GM21576 (cell line): Measurements from ENCODE around the gene C3orf49.

Experiments
- ATAC-seq: cut with Tn5 transposase; IDR thresholded peaks from one replicate; pipeline ENCODE4 v1.9.1; 2021; ENCODE audit warnings: mild to moderate bottlenecking, moderate library complexity; ENCODE audit not compliant: unreplicated experiment

The C3orf49 gene, protein sequence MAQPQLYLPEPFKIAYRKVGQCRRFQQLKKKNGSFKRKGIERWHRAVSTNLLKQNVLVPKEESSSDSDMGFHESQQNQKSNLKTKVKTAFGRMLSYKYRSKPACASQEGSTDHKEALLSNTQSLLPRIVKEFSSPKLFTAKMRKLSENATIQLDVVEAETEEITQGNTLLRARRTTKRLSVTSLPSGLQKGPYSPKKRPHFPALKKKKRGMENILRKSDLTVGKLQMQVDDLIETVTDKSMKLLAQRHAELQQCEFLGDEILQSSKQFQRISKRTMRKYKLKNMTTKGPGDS

DNA sequence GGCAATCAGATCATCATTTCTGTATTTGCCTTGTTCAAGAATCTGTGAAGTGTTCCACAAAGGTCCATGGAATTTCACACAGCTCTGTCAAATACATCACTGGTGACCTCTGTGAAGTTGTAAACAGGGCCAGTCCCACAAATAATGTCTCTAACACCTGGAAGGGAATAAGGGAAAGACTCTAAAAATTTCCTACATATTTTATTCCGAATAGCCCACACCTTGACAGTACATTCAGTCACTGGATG is at the start of gene C3orf49:
TSS of gene C3orf49 (plus strand) at position 149 of the 248 bp plus-strand sequence. CDS start 173 bp downstream, outside the sequence.
- no peak for ATAC-seq

DNA sequence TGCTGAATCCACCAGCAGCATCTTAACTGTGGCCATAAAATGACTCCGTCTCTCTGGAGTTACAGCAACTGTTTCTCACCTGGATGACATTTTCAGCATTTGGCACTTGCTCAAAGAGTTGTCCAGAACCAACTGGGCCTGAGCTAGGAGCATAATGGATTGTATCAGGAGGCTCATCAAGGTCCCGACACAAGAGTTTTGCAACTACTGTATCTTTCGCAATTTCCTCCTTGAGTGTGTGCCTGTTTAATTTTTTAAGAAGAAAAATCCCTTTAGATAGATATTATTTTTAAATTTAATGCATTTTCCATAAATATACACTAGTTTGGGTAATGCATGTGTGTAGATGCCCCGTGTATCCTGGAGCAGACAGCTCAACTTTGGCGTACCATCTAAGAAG is 44.3 kb upstream of the C3orf49 start:
- ATAC-seq = no peak

DNA sequence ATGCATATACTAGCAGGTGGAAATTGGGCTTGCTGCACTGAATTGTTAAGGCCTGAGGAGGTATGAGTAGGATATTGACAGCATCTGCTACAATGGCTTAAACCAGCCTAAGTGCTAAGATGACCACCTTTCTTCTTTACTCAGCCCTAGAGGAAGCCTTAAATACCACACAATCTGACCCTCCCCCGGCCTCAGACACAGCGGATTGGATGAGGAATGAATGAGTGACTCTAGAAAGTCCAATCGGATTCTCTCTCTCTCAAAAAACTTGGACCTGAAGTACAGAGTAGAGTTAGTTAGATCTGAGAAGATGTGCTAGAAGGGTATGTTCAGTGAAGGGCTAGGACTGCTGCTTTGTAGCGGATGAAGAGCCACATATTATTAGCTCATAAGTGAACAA is 39.9 kb upstream of the C3orf49 start:
- no peak for ATAC-seq

DNA sequence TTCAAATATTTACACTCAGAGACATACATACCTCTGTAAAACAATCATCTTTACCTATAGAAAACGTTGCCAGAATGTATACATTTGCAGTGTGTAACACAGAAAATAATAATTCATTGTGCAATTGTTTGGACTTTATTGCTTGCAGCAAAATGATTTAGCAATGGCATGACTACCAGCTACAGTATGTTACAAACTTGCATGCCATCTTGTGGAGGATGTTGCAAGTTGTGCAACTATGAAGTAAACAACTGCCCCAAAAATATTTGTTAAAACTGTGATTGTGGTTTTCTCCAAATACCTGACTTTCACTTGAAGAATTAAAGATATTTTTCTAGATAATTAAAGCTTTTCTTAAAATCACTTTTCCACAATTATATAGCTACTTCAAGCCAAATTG is 27.1 kb upstream of the C3orf49 start:
- ATAC-seq = no peak

DNA sequence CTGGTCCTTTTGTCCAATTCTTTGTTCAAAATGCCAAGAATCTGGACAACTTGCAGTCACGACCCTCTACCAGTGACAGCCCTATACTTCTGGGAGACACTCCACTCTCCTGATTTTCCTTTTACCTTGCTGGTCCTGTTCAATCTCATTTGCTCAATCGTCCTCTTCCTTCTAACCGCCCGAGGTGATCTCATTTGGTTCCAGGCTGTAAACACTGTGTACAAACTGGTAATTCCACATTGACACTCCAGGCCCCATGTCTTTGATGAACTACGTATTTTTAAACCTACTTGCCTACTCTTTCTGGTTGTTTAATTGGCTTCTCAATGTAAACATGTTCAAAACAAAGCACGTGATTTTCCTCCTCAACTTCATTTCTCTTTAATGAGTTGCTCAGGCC is 23.7 kb upstream of the C3orf49 start:
- ATAC-seq = no peak

DNA sequence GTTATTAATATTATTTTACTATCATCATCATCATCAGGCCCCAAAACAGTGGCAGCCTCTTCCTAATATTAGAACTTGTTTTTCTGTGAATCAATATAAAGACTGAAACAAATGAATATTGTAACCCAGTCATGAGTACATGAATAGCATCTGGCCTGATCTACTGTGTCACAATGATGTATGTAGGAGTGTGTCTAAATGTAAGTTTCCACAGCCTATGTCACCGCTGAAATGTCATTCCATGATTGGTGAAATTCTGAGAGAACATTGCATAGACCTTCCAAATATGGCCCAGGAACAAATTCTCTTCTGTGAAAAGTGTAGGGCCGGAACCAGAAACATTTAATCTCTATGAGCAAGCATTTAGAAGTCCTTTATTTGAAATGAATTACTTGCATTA is 20.6 kb upstream of the C3orf49 start:
- ATAC-seq = no peak

DNA sequence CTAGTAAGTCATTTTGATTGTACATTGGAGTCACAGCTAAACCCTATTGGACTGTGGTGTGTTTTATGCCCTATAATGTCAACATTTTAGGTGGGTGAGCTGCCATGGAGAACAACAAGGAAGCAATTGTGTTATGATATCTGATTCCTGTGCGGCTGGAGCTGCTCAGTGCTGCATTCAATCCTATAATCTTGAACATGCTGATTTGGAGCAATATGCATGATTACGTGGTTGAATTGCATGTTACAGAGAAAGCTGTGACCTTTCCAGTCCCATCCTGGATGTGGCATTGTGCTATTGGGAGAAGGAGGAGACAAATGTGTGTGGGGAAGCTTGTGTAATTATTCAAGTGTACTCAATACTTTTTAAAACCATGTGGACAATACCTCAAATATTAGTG is 20.1 kb upstream of the C3orf49 start:
- ATAC-seq = no peak

DNA sequence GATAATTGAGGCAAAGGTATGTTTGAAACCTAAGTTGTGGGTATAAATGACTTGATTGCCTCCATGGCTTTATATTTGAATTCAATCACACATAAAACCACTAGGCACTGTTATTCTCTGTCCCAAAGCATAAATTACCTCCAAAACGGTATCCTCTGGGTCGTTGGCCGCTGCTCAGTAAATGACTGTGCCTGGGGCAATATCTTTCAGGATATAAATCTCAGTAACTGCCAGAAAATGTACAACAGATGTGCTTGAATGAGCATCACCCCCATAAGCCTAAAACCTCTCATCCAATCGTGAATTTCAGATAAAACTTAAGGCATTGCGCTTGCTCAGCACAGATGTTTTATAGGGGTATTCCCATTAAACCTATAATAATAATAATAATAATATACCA is 19.0 kb upstream of the C3orf49 start:
- ATAC-seq = no peak

DNA sequence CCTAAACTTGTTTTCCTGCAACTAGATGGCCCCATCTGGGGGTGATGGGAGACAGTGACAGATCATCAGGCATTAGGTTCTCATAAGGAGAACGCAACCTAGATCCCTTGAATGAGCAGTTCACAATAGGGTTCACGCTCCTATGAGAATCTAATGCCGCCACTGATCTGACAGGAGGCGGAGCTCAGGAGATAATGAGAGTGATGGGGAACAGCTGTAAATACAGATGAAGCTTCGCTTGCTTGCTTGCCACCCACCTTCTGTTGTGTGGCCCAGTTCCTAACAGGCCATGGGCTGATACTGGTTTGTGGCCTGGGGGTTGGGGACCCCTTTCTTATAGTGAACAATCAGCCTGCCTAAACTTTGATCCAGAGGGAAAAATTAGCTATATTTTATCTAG is 15.2 kb upstream of the C3orf49 start:
- no peak for ATAC-seq

DNA sequence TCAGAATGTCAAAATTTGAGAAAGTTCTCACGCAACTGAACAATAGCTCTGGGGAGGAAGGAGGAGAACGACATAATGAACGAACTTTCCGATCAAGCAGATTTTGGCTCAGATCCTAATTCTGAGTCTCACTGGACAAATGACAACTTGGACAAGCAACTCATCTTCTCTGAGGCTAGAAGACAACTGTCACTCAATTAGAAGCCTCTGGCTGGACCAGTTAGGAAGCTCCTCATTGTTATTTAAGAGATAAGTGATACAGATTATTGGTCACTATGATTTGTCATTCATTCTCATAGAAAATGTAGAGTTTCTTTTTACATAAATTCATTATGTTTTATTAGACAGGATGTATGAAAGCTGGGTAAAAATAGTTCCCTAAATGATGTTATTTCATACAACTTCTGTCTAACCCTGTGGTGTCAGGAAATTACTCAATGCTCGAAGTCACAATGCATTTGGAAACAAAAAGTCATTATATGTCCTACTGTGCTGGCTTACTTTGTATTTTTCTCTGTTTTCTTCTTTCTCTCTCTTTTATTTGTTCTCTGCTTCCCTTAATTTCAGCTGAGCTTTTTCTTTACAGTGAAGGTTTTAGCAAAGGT is 11.0 kb upstream of the C3orf49 start:
- ATAC-seq = no peak

DNA sequence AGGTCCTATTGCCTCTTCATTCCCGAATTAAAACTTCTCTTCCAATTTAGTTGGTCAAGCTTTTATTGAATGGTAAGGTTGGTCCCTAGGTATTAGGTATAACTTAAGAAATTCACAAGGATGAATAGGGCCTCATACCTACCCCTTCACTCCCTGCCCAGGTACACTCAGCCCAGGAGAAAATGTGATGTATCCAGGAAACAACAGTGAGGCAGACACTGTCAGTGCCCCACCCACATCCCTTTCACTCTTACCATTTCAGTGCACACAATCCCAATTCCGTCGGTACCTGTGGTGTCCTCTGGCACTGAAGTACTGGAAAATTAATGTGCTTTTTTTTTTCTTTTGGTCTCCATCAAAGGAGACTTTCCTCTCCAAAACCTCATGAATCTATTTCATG is 10.5 kb upstream of the C3orf49 start:
- ATAC-seq = no peak

DNA sequence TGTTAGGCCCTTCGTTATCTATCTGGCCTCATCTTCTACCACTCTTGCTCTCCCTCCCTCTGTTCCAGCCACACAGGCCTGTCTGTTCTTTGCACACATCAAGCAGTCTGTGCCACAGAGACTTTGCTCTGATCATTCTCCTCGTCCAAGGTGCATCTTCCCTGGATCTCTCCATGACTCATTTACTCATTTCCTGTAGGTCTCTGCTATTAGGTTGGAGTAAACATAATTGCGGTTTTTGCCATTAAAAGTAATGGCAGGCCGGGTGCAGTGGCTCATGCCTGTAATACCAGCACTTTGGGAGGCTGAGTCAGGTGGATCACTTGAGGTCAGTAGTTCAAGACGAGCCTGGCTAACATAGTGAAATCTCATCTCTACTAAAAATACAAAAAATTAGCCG is 9.5 kb upstream of the C3orf49 start:
- ATAC-seq = no peak

DNA sequence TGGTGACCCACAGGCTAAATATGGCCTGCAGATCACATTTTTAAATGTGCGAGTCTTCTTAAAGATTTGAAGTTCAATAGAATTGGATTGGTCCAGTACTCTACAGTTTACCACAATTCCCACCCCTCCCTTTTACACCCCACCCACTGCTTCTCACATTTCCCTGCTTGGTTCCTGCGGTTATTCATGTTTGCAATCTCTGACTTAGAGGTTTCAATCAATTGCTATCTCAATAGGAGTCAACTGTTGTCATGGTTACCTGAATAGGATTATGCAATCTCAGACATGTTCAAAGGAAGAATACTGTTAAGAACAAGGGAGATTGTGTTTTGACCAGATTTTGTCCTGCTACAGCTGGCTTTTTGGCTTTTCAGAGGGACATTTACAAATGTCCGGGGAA is 4.9 kb upstream of the C3orf49 start:
- no peak for ATAC-seq

DNA sequence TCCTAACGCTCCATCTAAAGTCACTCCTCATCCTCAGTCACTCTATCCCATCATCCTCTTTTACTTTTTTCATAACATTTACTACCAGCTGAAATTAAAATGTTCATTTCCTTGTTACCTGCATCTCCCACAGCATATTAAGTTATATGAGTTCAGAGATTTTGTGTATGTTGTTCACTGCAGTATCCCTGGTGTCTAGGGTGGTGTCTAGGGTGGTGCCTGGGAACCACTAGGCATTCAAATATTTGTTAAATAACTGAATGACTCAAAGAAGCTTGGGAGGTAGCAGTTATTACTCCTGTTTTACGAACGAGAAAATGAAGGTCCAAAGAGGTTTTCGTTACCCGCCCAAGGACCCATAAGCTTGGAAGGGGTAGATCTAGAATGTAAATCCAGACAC is 1.9 kb upstream of the C3orf49 start:
- ATAC-seq = no peak

DNA sequence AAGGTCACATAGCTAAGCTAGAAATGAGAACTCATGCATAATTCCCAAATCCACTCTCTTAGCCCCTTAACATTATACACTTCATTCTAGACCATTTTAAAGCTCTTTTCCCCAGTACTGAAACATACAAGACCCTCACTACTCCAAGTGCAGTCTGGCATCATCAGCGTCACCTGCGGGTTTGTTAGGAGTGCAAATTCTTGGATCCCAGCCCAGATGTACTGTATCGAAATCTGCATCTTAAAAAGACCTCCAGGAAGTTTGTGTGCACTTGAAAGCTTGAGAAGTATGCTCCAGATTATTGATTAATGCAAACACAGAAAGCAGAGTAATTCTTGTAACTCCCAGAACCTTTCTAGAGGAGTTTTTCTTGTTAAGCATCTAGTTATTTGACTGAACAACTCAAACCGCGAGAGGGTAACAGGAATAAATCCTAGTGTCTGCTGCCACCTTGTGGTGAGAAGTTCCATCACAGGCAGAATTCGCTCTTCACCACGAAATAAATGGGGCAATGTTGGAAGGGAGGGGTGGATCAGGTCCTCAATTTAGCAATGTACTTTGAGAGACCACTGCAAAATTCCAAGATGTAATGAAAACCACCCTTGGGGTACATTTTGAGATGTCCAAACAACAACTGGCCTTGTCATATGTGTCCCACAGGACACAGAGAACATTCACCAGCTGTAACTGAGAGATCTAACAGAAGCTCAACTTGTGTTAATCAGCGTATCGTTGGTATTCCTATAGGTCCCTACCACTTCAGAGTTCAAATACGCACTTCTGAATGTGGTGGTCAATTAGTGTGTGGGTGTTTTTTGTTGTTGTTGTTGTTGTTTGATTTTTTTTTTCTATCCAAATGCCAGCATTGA is 583 bp upstream of the C3orf49 start:
- peak; percentile 61 for ATAC-seq

DNA sequence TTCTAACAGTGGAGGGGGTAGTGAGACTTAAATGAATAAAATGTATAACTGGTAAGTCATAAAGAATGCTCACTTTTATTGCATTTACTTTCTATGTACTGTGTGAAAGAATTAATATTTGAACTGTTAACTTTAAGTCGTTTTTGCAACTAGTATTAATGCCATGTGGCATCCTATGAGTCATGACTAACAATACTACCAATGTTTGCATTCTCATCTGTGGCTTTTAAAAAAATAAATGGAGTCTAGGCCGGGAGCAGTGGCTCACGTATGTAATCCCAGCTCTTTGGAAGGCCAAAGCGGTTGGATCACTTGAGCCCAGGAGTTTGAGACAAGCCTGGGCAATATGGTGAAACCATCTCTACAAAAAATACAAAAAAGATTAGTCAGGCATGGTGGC is 5.2 kb downstream of the C3orf49 start:
- ATAC-seq = no peak

DNA sequence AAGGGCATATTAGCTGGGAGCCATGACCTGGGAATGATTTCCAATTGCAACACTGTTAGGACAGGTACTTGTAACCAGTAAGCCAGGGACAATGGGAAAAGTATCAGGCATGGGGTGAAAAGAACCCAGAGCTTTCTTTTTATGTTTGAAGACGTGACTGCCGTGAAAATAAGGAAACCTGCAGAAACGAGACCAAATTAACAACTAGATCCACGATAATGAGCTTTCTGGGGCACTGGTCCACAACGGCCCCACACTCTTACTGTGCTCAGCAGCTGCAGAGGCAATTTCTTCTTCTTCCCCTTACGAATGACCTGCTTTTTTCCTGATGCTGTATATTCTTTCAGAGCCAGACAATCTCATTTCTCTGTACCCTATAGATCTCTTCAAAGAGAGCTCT is 11.4 kb downstream of the C3orf49 start:
- ATAC-seq = no peak

DNA sequence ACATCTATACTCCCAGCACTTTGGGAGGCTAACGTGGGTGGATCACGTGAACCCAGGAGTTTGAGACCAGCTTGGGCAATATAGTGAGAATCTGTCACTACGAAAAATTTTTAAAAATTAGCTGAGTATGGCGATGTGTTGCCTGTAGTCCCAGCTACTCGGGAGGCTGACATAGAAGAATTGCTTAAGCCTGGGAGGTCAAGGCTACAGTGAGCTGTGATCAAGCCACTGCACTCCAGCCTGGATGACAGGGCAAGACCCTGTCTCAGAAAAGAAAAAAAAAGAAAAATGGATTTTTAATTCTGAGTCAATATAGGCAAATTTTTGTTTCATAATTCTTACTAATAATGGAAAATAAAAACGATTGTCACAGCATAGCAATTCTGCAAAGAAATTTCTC is 13.3 kb downstream of the C3orf49 start:
- no peak for ATAC-seq

DNA sequence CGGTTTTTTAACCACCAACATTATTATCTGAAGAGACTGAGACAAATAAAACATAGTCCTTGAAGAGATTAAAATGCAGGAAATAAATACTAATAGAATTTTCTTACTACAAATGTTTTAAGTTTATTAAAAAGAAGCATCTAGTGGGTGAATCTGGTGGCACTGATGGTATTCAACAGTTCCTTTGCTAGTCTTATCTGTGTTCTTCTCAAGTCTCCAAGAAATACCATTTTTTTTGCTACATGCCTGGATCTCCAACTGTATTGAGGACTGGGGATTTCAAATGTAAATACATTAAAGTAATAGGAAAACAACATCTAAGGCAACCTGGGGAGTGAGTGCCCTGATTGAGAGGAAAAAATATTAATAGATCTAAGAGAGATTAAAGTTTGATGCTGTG is 22.6 kb downstream of the C3orf49 start:
- no peak for ATAC-seq

DNA sequence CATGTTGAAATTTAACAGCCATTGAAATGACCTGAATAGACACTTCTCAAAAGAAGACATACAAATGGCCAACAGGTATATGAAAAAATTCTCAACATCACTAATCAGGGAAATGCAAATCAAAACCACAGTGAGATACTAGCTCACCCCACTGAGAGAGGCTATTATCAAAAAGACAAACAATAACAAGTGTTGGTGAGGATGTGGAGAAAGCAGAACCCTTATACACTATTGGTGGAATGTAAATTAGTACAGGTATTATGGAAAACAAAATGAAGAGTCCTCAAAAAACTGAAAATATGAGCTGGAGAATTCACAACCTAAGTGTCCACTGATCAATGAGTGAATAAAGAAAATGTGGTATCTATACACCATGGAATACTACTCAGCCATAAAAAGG is 23.0 kb downstream of the C3orf49 start:
- no peak for ATAC-seq

DNA sequence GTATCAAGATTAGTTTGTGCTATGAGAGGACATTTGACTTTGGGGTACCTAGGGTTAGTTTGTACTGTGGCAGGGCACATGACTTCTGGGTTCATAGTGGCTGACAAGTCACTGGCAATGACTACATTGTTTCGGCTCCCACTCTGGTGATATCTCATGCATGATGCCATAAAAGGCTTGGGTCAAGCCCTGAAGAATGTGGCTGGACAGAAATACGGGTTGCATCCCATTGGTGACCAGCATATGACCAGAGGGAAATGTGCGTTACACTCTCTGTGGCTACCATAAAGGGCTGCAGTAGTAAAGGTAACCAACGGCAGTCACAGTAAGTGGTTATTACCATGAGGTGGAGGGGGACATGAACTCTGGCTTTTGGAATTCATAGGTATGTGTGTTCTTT is 26.1 kb downstream of the C3orf49 start:
- ATAC-seq = no peak

DNA sequence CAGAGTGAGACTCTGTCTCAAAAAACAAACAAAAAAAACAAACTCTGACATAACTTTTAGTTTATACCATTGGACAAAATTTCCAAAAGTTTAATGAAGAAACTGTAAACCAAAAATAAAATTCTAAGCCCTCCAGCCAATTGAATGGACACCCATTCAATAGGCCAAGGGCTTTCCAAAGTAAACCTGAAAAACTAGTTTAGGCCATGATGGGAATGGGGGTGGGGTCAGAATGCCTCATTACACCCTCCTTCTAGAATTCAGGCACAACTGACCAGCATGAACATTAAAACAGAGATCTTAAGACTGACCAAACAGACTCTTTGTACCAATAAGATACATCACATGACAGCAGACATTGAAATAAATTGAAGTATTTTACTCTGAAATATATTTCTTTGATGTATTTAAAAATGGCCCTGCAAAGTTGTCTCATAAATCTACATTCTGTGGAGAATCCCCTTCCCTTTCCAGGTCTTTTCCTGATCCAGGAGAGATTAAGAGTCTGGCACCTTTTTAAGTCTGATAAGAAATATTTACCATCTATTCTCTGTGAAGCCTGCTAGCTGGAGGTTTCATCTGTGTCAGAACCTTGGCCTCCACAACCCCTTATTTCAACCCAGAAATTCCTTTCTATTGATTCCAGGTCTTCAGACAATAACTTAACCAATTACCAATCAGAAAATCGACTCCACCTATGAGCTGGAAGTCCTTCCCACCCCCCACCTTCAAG is 28.8 kb downstream of the C3orf49 start:
- no peak for ATAC-seq
